22Rv1 (cell line): ENCODE measurements around the gene GPC5.

ENCODE experiments used
- ZFX ChIP-seq: fragments of 450-650 bp; IDR thresholded peaks from 2 replicates; pipeline ENCODE4 v1.6.1; 2017; ENCODE audit warnings: antibody characterized with exemption, borderline replicate concordance
- TF ChIP-seq, protein P1 (sequence below): fragments of 450-650 bp; IDR thresholded peaks from 2 replicates; pipeline ENCODE4 v1.5.1; 2017; ENCODE audit warnings: mild to moderate bottlenecking

DNA sequence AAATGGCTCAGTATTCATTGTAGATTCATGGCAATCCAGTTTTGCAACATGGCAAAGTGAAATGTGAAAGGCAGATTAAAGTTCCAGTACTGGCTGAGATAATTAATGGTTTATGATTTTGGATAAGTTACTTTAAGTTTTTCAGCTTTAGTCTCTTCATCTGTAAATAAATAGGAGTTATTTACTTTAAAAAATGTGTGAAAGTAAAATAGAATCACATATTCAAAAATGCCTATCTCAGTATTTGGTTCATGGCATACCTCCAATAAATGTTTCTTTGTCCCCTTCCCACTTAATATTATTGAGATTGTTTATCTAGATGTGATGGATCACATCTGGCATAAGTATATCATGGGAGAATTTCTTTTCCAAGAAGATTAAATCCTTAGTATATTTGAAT, 426.0 kb downstream of the GPC5 start:
- TF ChIP-seq, protein P1, sequence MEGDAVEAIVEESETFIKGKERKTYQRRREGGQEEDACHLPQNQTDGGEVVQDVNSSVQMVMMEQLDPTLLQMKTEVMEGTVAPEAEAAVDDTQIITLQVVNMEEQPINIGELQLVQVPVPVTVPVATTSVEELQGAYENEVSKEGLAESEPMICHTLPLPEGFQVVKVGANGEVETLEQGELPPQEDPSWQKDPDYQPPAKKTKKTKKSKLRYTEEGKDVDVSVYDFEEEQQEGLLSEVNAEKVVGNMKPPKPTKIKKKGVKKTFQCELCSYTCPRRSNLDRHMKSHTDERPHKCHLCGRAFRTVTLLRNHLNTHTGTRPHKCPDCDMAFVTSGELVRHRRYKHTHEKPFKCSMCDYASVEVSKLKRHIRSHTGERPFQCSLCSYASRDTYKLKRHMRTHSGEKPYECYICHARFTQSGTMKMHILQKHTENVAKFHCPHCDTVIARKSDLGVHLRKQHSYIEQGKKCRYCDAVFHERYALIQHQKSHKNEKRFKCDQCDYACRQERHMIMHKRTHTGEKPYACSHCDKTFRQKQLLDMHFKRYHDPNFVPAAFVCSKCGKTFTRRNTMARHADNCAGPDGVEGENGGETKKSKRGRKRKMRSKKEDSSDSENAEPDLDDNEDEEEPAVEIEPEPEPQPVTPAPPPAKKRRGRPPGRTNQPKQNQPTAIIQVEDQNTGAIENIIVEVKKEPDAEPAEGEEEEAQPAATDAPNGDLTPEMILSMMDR: no peak
- no peak for TF ChIP-seq ZFX
